A673 (cell line): ENCODE measurements around the gene COL13A1. TPM values are rescaled to one million over a fixed set of nuclear protein-coding genes. Genes with fewer than 3 reads are reported as not detected.

Experiments used
- BruUV-seq: library from RNA; stranded (reverse); fragments of 400-500 nt; replicated peaks from 2 replicates; lab custom pipeline; 2021; lab: Mats Ljungman, UMichigan
- CTCF ChIA-PET: fragments of 300-600 bp; sonication (Branson Sonifier 250); formaldehyde crosslinking; loops from one replicate; lab custom pipeline; 2022; ENCODE audit warnings: antibody characterized with exemption; lab: Charles Lee
- POLR2A ChIA-PET: fragments of 300-600 bp; sonication (Branson Sonifier 250); formaldehyde crosslinking; loops from one replicate; lab custom pipeline; 2022; ENCODE audit warnings: antibody characterized with exemption; ENCODE audit not compliant: low non-redundant PET; lab: Charles Lee
- DNase-seq: peaks from one replicate; pipeline ENCODE4 v3.0.0-alpha.2; 2015; ENCODE audit warnings: low spot score
- H3K27ac ChIP-seq: fragments of 200-600 bp; sonication (generic); 2 replicates; pipeline ENCODE4 v1.5.1; 2016; ENCODE audit warnings: mixed run types, low read depth, mild to moderate bottlenecking, mixed read lengths, antibody characterized with exemption, low read length; ENCODE audit not compliant: poor library complexity, severe bottlenecking
- H3K27me3 ChIP-seq: fragments of 200-600 bp; sonication (generic); replicated peaks from 2 replicates; pipeline ENCODE4 v1.6.1; 2017; ENCODE audit warnings: mixed run types, low read depth, mild to moderate bottlenecking, mixed read lengths, antibody characterized with exemption, low read length; ENCODE audit not compliant: insufficient read depth, poor library complexity
- H3K36me3 ChIP-seq: fragments of 200-600 bp; sonication (generic); 2 replicates; pipeline ENCODE4 v1.6.1; 2016; ENCODE audit warnings: mixed run types, mild to moderate bottlenecking, mixed read lengths, antibody characterized with exemption, low read length; ENCODE audit not compliant: insufficient read depth, poor library complexity, severe bottlenecking
- H3K4me1 ChIP-seq: fragments of 200-600 bp; sonication (generic); 2 replicates; pipeline ENCODE4 v1.6.1; 2017; ENCODE audit warnings: mixed run types, mild to moderate bottlenecking, mixed read lengths, antibody characterized with exemption, low read length; ENCODE audit not compliant: insufficient read depth, poor library complexity, severe bottlenecking
- H3K4me3 ChIP-seq: fragments of 200-600 bp; sonication (generic); 2 replicates; pipeline ENCODE4 v1.5.1; 2016; ENCODE audit warnings: low read depth, mixed run types, mild to moderate bottlenecking, mixed read lengths, low read length; ENCODE audit not compliant: poor library complexity, severe bottlenecking
- H3K9me3 ChIP-seq: fragments of 200-600 bp; sonication (generic); 2 replicates; pipeline ENCODE4 v1.6.1; 2016; ENCODE audit warnings: mixed run types, low read depth, mild to moderate bottlenecking, mixed read lengths, antibody characterized with exemption, low read length; ENCODE audit not compliant: poor library complexity, severe bottlenecking
- EZH2 ChIP-seq: fragments of 200-600 bp; sonication (generic); IDR thresholded peaks from 2 replicates; pipeline ENCODE4 v1.6.1; 2017; ENCODE audit warnings: borderline replicate concordance, low read depth, mild to moderate bottlenecking, mixed read lengths, antibody characterized with exemption, low read length; ENCODE audit not compliant: poor library complexity, severe bottlenecking
- intact Hi-C: fragments of 100-400 bp; cut with micrococcal nuclease; formaldehyde crosslinking; loops from one replicate; pipeline ENCODE4 v1.10.0; 2022; ENCODE audit not compliant: unreplicated experiment
- total RNA-seq: library from RNA; stranded (reverse); gene quantifications from 2 replicates; pipeline ENCODE4 v1.2.3, GENCODE V29; 2021
- TF ChIP-seq, protein P1 (sequence below): fragments of 300-800, 200-600 bp; sonication (generic); conservative IDR thresholded peaks from 2 replicates; pipeline ENCODE4 v1.5.1; 2017; ENCODE audit warnings: low read depth, mild to moderate bottlenecking, antibody characterized with exemption, low read length, moderate library complexity, mixed read lengths

The COL13A1 gene
- total RNA-seq, 1 experiment from 2014 or later, result 2.0 TPM

DNA sequence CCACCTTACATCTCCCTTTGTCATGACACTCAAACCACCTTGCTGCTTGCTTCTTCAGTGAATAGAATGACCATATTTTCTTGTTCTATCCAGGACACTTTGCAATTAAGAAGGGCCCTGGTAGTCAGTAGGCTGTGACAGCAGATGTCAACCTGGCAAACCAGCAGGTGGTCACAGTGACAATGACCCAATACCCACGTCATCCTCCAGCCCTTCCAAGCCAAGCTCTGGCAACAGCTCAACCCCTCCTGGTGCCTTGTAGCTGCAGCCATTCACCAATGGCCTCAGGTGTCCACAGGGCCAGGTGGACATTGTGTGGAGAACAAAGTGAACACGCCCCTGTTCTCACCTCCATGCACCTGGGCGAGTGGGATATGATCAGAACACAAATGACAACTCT, 163.4 kb downstream of the COL13A1 start:
- no peaks in the 10 kb centered on the region for H3K36me3 ChIP-seq
- no peaks in the 10 kb centered on the region for H3K9me3 ChIP-seq
- TF ChIP-seq, protein P1, sequence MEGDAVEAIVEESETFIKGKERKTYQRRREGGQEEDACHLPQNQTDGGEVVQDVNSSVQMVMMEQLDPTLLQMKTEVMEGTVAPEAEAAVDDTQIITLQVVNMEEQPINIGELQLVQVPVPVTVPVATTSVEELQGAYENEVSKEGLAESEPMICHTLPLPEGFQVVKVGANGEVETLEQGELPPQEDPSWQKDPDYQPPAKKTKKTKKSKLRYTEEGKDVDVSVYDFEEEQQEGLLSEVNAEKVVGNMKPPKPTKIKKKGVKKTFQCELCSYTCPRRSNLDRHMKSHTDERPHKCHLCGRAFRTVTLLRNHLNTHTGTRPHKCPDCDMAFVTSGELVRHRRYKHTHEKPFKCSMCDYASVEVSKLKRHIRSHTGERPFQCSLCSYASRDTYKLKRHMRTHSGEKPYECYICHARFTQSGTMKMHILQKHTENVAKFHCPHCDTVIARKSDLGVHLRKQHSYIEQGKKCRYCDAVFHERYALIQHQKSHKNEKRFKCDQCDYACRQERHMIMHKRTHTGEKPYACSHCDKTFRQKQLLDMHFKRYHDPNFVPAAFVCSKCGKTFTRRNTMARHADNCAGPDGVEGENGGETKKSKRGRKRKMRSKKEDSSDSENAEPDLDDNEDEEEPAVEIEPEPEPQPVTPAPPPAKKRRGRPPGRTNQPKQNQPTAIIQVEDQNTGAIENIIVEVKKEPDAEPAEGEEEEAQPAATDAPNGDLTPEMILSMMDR, result no peak
- no peak for TF ChIP-seq EZH2
- CTCF ChIA-PET, result no interaction called here
- peak overlapping the region; percentile 75 for H3K27ac ChIP-seq
- peaks cover 57% of the 10 kb centered on the region for H3K4me1 ChIP-seq
- H3K27me3 ChIP-seq, result no peaks in the 10 kb centered on the region
- POLR2A ChIA-PET, result no interaction called here
- DNase-seq, result no peak
- no TSS peak for BruUV-seq
- no peak overlapping the region for H3K4me3 ChIP-seq
- intact Hi-C loops, result no loop called here

DNA sequence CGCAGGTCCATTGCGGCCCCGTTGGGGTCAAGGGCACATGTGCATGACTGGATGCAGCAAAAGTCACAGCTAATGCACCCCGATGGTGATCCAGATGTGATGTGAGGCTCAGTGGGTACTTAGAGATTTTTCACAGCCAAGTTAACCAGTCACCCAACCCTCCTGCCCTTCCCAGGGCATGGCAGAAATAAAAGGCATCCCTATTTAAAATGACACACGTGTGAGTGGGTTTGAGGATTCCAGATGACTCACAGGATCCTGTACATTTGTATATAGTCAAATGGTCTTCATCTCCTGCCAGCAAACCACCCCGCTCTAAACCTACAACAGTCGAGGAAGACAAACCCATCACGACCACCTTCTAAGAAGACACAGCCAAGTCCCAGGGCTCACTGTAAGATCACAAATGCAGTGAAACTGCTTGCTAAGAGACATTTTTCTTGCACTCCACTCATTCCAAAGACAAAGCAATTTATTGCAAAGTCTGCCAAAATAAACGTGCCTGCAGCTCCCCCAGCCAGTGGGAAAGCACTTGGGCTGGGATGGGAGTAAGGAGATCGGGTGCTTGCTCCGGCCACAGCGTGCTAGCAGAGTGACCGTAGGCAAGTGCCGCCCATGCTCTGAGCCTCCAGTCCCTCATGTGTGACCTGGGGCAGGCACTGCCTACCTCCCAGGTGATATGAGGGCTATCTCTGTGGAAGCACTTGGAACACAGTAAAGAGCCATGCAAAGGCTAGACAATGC, 164.4 kb downstream of the COL13A1 start:
- Histone ChIP-seq H3K9me3 (no peaks in the 10 kb centered on the region), H3K4me1 (peaks cover 59% of the 10 kb centered on the region), H3K36me3 (no peaks in the 10 kb centered on the region), H3K4me3 (no peak overlapping the region), H3K27ac (no peak overlapping the region), H3K27me3 (no peaks in the 10 kb centered on the region)
- ChIA-PET POLR2A (no interaction called here), CTCF (no interaction called here)
- no peak for DNase-seq
- no peak for TF ChIP-seq EZH2
- TF ChIP-seq, protein P1, result no peak
- intact Hi-C loops, result no loop called here
- BruUV-seq, result no TSS peak

DNA sequence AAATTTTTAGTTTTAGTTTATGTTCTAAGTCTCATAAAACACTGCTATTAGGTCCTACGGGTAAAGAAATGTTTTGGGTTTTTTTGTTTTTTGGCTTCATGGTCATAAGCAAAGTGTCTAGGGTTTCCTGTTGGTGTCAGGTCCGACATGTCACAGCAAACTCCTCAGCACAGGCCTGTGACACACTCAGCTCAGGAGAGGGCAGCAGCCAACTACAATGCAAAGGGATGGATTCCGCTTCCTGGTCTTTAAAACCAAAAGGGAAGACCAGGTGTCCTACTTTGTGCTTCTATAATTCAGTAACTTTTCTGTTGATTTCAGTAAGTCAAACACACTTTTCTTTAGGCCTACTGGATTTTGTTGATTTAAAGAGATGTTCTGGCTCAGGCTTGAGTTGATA, 167.1 kb downstream of the COL13A1 start:
- peak; percentile 81 for DNase-seq
- CTCF ChIA-PET, result interaction anchor here (0.7 kb wide), 1 partner anchor 10 kb away, joined by 4 read pairs; no protein-coding TSS in a partner anchor
- Histone ChIP-seq H3K4me1 (peaks cover 46% of the 10 kb centered on the region), H3K27ac (peak overlapping the region; percentile 65), H3K27me3 (no peaks in the 10 kb centered on the region), H3K9me3 (no peaks in the 10 kb centered on the region), H3K36me3 (no peaks in the 10 kb centered on the region), H3K4me3 (no peak overlapping the region)
- intact Hi-C loops, result loop anchor here (2.0 kb wide), 1 partner anchor 178 kb away; the partner anchor contains the start of gene TYSND1
- POLR2A ChIA-PET, result interaction anchor here (0.6 kb wide), 1 partner anchor 72 kb away, joined by 4 read pairs; no protein-coding TSS in a partner anchor
- no peak for TF ChIP-seq EZH2
- TF ChIP-seq, protein P1, result peak; percentile 75
- BruUV-seq, result no TSS peak
